ENCODE data around the gene ENSA. TPM values are rescaled to one million over a fixed set of nuclear protein-coding genes. Genes with fewer than 3 reads are reported as not detected.
"Not testable (repeated sequence)": the region's sequence is repeated elsewhere in the genome, so short reads cannot be mapped to it uniquely, and the experiment has no call there.

ENSA gene
- total RNA-seq, 1 experiment from 2014 or later = 194 TPM

- BruUV-seq (replicated peaks); POLR2A ChIA-PET (ENCODE audit: unreplicated experiment); H3K9me2 ChIP-seq (replicated peaks; ENCODE audit: low read length); H3K9me3 ChIP-seq (ENCODE audit: low read length); H3K9ac ChIP-seq (ENCODE audit: low read length); CTCF ChIA-PET; H3K4me1 ChIP-seq (ENCODE audit: insufficient read depth, low read length); H2AFZ ChIP-seq (ENCODE audit: low read length); H3K4me2 ChIP-seq (ENCODE audit: low read length); H3K79me2 ChIP-seq (ENCODE audit: low read length); H4K20me1 ChIP-seq (ENCODE audit: low read length); H3K4me3 ChIP-seq (ENCODE audit: low read length); H3K27ac ChIP-seq (ENCODE audit: low read length); ATAC-seq; H3K36me3 ChIP-seq (ENCODE audit: low read depth, low read length); H3K27me3 ChIP-seq (ENCODE audit: low read length); intact Hi-C loops (cut with micrococcal nuclease); H3F3A ChIP-seq (ENCODE audit: low read length, unreplicated experiment); DNase-seq: not testable (repeated sequence)
Measured at GRCh38 chr1:150638430-150638829, 9.0 kb upstream of the ENSA start.

GRCh38 chr1:150634839-150635622 is 5.6 kb upstream of the ENSA start:
- H3K4me1 ChIP-seq (ENCODE audit: insufficient read depth, low read length); H3K27me3 ChIP-seq (ENCODE audit: low read length); BruUV-seq (replicated peaks); intact Hi-C loops (cut with micrococcal nuclease); CTCF ChIA-PET; H4K20me1 ChIP-seq (ENCODE audit: low read length); H3F3A ChIP-seq (ENCODE audit: low read length, unreplicated experiment); H3K27ac ChIP-seq (ENCODE audit: low read length); H3K4me3 ChIP-seq (ENCODE audit: low read length); H3K79me2 ChIP-seq (ENCODE audit: low read length); POLR2A ChIA-PET (ENCODE audit: unreplicated experiment); ATAC-seq; H3K9me2 ChIP-seq (replicated peaks; ENCODE audit: low read length); H3K36me3 ChIP-seq (ENCODE audit: low read depth, low read length); H3K9me3 ChIP-seq (ENCODE audit: low read length); H3K4me2 ChIP-seq (ENCODE audit: low read length); DNase-seq; H2AFZ ChIP-seq (ENCODE audit: low read length); H3K9ac ChIP-seq (ENCODE audit: low read length): not testable (repeated sequence)

- Histone ChIP-seq H2AFZ (ENCODE audit: low read length) (peak overlapping the region; percentile 81), H3K4me3 (ENCODE audit: low read length) (peak overlapping the region; percentile 79), H3K4me2 (ENCODE audit: low read length) (peak overlapping the region; percentile 92), H3K9me3 (ENCODE audit: low read length) (no peaks in the 10 kb centered on the region), H3F3A (ENCODE audit: low read length, unreplicated experiment) (peaks cover 5% of the 10 kb centered on the region), H3K27ac (ENCODE audit: low read length) (peak overlapping the region; percentile 86), H3K27me3 (ENCODE audit: low read length) (no peaks in the 10 kb centered on the region), H3K4me1 (ENCODE audit: insufficient read depth, low read length) (peaks cover 38% of the 10 kb centered on the region), H4K20me1 (ENCODE audit: low read length) (0 out of 2 replicates have a peak, but pooled peaks cover 3% of the 10 kb centered on the region), H3K36me3 (ENCODE audit: low read depth, low read length) (peaks cover 32% of the 10 kb centered on the region), H3K79me2 (ENCODE audit: low read length) (peaks cover 41% of the 10 kb centered on the region), H3K9ac (ENCODE audit: low read length) (peak overlapping the region; percentile 92), H3K9me2 (replicated peaks; ENCODE audit: low read length) (no peaks in the 10 kb centered on the region)
- ATAC-seq (no peak), DNase-seq (no peak)
- intact Hi-C loops (cut with micrococcal nuclease) = loop anchor here (2.0 to 10.0 kb wide), 4 partner anchors 39 to 376 kb away; partner anchors contain the start of genes GOLPH3L, MINDY1 and PRUNE1
- TSS peak; percentile 63 for BruUV-seq (replicated peaks)
- CTCF ChIA-PET = interaction anchor here (1.1 to 2.1 kb wide), 3 partner anchors 49 to 67 kb away, joined by 5 to 7 read pairs (median 5); partner anchors contain the start of gene MCL1
- TF ChIP-seq CTCF (conservative IDR thresholded peaks at IDR 0.05; ENCODE audit: low read depth, low read length) (no peak), EZH2 (IDR thresholded peaks at IDR 0.05; ENCODE audit: low read length, unreplicated experiment) (no peak), EZH2phosphoT487 (IDR thresholded peaks at IDR 0.05; ENCODE audit: borderline replicate concordance, low read length) (no peak)
- POLR2A ChIA-PET (ENCODE audit: unreplicated experiment) = interaction anchor here (0.5 to 2.0 kb wide), 6 partner anchors 49 to 346 kb away, joined by 3 to 14 read pairs (median 8); partner anchors contain the start of genes CERS2, GOLPH3L and MCL1
Measured at GRCh38 chr1:150628766-150629114, 672 bp downstream of the ENSA start.
